ENCODE measurements around the gene SEMA4A. TPM values are rescaled to one million over a fixed set of nuclear protein-coding genes. Genes with fewer than 3 reads are reported as not detected.
"Not testable (repeated sequence)": the region's sequence is repeated elsewhere in the genome, so short reads cannot be mapped to it uniquely, and the experiment has no call there.

Gene SEMA4A
- total RNA-seq, 3 donors from 2014 or later: 2.1 to 7.6 (median 5.5) TPM

GRCh38 chr1:156118177-156118868 lies 35.1 kb upstream of the SEMA4A start:
- no peak for TF ChIP-seq CTCF (IDR thresholded peaks at IDR 0.05)
- ATAC-seq: peak; percentile 52

GRCh38 chr1:156119503-156120209 lies 33.7 kb upstream of the SEMA4A start:
- ATAC-seq: peak; percentile 5
- no peak for TF ChIP-seq CTCF (IDR thresholded peaks at IDR 0.05)
- intact Hi-C loops (cut with DNase I, micrococcal nuclease): no loop called here
- peak in 2 of 3 donors; percentile 70 for DNase-seq
- Histone ChIP-seq H3K4me3 (no peak overlapping the region), H3K4me1 (ENCODE audit: low read depth) (peaks cover 79% of the 10 kb centered on the region), H3K36me3 (ENCODE audit: low read depth) (no peaks in the 10 kb centered on the region), H3K9me3 (no peaks in the 10 kb centered on the region)

More at GRCh38 chr1:156118177-156118868, 35.1 kb upstream of the SEMA4A start:
- no peaks in the 10 kb centered on the region for H3K9me3 ChIP-seq
- peaks cover 65% of the 10 kb centered on the region for H3K4me1 ChIP-seq (ENCODE audit: low read depth)
- intact Hi-C loops (cut with DNase I, micrococcal nuclease): no loop called here
- H3K36me3 ChIP-seq (ENCODE audit: low read depth): no peaks in the 10 kb centered on the region
- H3K4me3 ChIP-seq: no peak overlapping the region
- peak; percentile 84 to 88 (median 88) for DNase-seq

- TF ChIP-seq CTCF (IDR thresholded peaks at IDR 0.05): no peak
- Histone ChIP-seq H3K4me3 (no peak overlapping the region), H3K36me3 (ENCODE audit: low read depth) (no peaks in the 10 kb centered on the region), H3K9me3 (no peaks in the 10 kb centered on the region), H3K4me1 (ENCODE audit: low read depth) (peaks cover 85% of the 10 kb centered on the region)
- no peak for ATAC-seq
- no peak for DNase-seq
- intact Hi-C loops (cut with DNase I, micrococcal nuclease): no loop called here
Observed at GRCh38 chr1:156120318-156120717, 33.1 kb upstream of the SEMA4A start.

- H3K36me3 ChIP-seq (ENCODE audit: low read depth); H3K9me3 ChIP-seq; DNase-seq; intact Hi-C loops (cut with DNase I, micrococcal nuclease); ATAC-seq; H3K4me3 ChIP-seq: not testable (repeated sequence)
- peaks cover 92% of the 10 kb centered on the region for H3K4me1 ChIP-seq (ENCODE audit: low read depth)
Observed at GRCh38 chr1:156121005-156121404, 32.4 kb upstream of the SEMA4A start.

- H3K9me3 ChIP-seq: no peaks in the 10 kb centered on the region
- peaks cover 94% of the 10 kb centered on the region for H3K4me1 ChIP-seq (ENCODE audit: low read depth)
- DNase-seq: no peak
- no peak for ATAC-seq
- H3K36me3 ChIP-seq (ENCODE audit: low read depth): no peaks in the 10 kb centered on the region
- intact Hi-C loops (cut with DNase I, micrococcal nuclease): no loop called here
- no peak for TF ChIP-seq CTCF (IDR thresholded peaks at IDR 0.05)
- H3K4me3 ChIP-seq: no peak overlapping the region
Observed at GRCh38 chr1:156121457-156121856, 31.9 kb upstream of the SEMA4A start.

GRCh38 chr1:156122086-156122485 lies 31.3 kb upstream of the SEMA4A start:
- peaks cover 95% of the 10 kb centered on the region for H3K4me1 ChIP-seq (ENCODE audit: low read depth)
- ATAC-seq: no peak
- H3K4me3 ChIP-seq: no peak overlapping the region
- H3K9me3 ChIP-seq: no peaks in the 10 kb centered on the region
- TF ChIP-seq CTCF (IDR thresholded peaks at IDR 0.05): no peak
- DNase-seq: no peak
- intact Hi-C loops (cut with DNase I, micrococcal nuclease): no loop called here
- no peaks in the 10 kb centered on the region for H3K36me3 ChIP-seq (ENCODE audit: low read depth)
